Liver (tissue), 9 donors: ENCODE data around the gene NAT16. TPM values are rescaled to one million over a fixed set of nuclear protein-coding genes. Genes with fewer than 3 reads are reported as not detected.
A peak's percentile ranks its signal among the peaks of the same experiment; 100 is the strongest.

Experiments used
- DNase-seq: peaks from one replicate; pipeline ENCODE4 v3.0.0-alpha.2; 2017; ENCODE audit warnings: low spot score
- H3K27ac ChIP-seq, 2 donors: one replicate each; pipeline ENCODE4 v1.7.0; 2013; ENCODE audit warnings: inconsistent platforms in 2 of 2, low read length in 2 of 2, control low read depth in 1 of 2, low read depth in 1 of 2, mild to moderate bottlenecking in 1 of 2
- H3K27me3 ChIP-seq, 4 donors: one replicate each; pipeline versions ENCODE4 v1.6.1 to v1.7.0; 2013; ENCODE audit warnings: low read length in 3 of 4, inconsistent platforms in 1 of 4, mild to moderate bottlenecking in 1 of 4, moderate library complexity in 1 of 4; ENCODE audit not compliant: control insufficient read depth in 4 of 4, insufficient read depth in 4 of 4
- H3K36me3 ChIP-seq, 4 donors: one replicate each; pipeline versions ENCODE4 v1.6.1 to v1.7.0; 2013; ENCODE audit warnings: low read length in 3 of 4, mild to moderate bottlenecking in 3 of 4, low read depth in 1 of 4, moderate library complexity in 1 of 4; ENCODE audit not compliant: control insufficient read depth in 4 of 4, insufficient read depth in 3 of 4
- H3K4me1 ChIP-seq, 4 donors: one replicate each; pipeline versions ENCODE4 v1.6.1 to v1.7.0; 2013; ENCODE audit warnings: low read length in 3 of 4, mild to moderate bottlenecking in 3 of 4, moderate library complexity in 1 of 4; ENCODE audit not compliant: control insufficient read depth in 4 of 4, insufficient read depth in 4 of 4
- H3K4me3 ChIP-seq, 3 donors: one replicate each; pipeline versions ENCODE4 v1.6.1 to v1.7.0; 2013; ENCODE audit warnings: low read length in 3 of 3, control low read depth in 1 of 3, low read depth in 1 of 3, mild to moderate bottlenecking in 1 of 3
- H3K9ac ChIP-seq, 2 donors: one replicate each; pipeline ENCODE4 v1.7.0; 2013; ENCODE audit warnings: low read length in 2 of 2, mild to moderate bottlenecking in 2 of 2, moderate library complexity in 2 of 2, control low read depth in 1 of 2, low read depth in 1 of 2
- H3K9me3 ChIP-seq, 4 donors: one replicate each; pipeline versions ENCODE4 v1.6.1 to v1.7.0; 2013; ENCODE audit warnings: low read length in 3 of 4; ENCODE audit not compliant: control insufficient read depth in 4 of 4
- ATF3 ChIP-seq: IDR thresholded peaks from 2 replicates; pipeline ENCODE4 v1.6.1; 2016; ENCODE audit warnings: antibody characterized with exemption
- CTCF ChIP-seq: fragments of 150-350 bp; IDR thresholded peaks from 2 replicates; pipeline ENCODE4 v1.5.1; 2017; ENCODE audit warnings: improper control_type of control experiment, low read depth, low read length; ENCODE audit not compliant: missing input control
- EGR1 ChIP-seq, 2 donors: IDR thresholded peaks; 2 replicates each; pipeline ENCODE4 v1.6.1; 2016 to 2018; ENCODE audit warnings: antibody characterized with exemption in 2 of 2, low read depth in 2 of 2
- FOXA1 ChIP-seq: IDR thresholded peaks from 2 replicates; pipeline ENCODE4 v1.6.1; 2016; ENCODE audit warnings: antibody characterized with exemption
- GABPA ChIP-seq, 2 donors: IDR thresholded peaks in 1 of 2; conservative IDR thresholded peaks in 1 of 2; 2 replicates each; pipeline ENCODE4 v1.6.1; 2016; ENCODE audit warnings: antibody characterized with exemption in 2 of 2, mild to moderate bottlenecking in 1 of 2, moderate library complexity in 1 of 2
- HNF4G ChIP-seq: IDR thresholded peaks from 2 replicates; pipeline ENCODE4 v1.6.1; 2016; ENCODE audit warnings: antibody characterized with exemption
- MAX ChIP-seq: IDR thresholded peaks from 2 replicates; pipeline ENCODE4 v1.6.1; 2016; ENCODE audit warnings: antibody characterized with exemption
- NR2F2 ChIP-seq: IDR thresholded peaks from 2 replicates; pipeline ENCODE4 v1.6.1; 2016; ENCODE audit warnings: antibody characterized with exemption
- RAD21 ChIP-seq, 2 donors: IDR thresholded peaks; 2 replicates each; pipeline ENCODE4 v1.6.1; 2016; ENCODE audit warnings: antibody characterized with exemption in 2 of 2, mild to moderate bottlenecking in 2 of 2
- SP1 ChIP-seq: IDR thresholded peaks from 2 replicates; pipeline ENCODE4 v1.6.1; 2018; ENCODE audit warnings: antibody characterized with exemption, mild to moderate bottlenecking
- TAF1 ChIP-seq: conservative IDR thresholded peaks from 2 replicates; pipeline ENCODE4 v1.6.1; 2016; ENCODE audit warnings: antibody characterized with exemption, mild to moderate bottlenecking
- YY1 ChIP-seq: IDR thresholded peaks from 2 replicates; pipeline ENCODE4 v1.6.1; 2016; ENCODE audit warnings: antibody characterized with exemption, mild to moderate bottlenecking
- ZBTB33 ChIP-seq: IDR thresholded peaks from 2 replicates; pipeline ENCODE4 v1.6.1; 2016; ENCODE audit warnings: antibody characterized with exemption
- WGBS: extraction: QIAGEN DNeasy Blood & Tissue Kit; methylation state at CpG from one replicate; pipeline ENCODE4 v1.1.7; 2013; 5-methylcytosine and 5-hydroxymethylcytosine counted together
- polyA plus RNA-seq, 2 donors: library from polyadenylated mRNA; stranded (reverse) in 1 of 2; unstranded in 1 of 2; fragments of 200-250 nt in 1 of 2; fragments of >200 nt in 1 of 2; fragmentation: Nextera tagmentation in 1 of 2; extraction: Ambion mirVana in 1 of 2; gene quantifications; one replicate each; pipeline versions ENCODE4 v1.2.1 to v1.2.3, GENCODE V29; 2013 to 2015
- total RNA-seq, 2 donors: library from RNA; depleted of rRNA; stranded (reverse); fragments of >200 nt; gene quantifications; one replicate each; pipeline ENCODE4 v1.2.3, GENCODE V29; 2014
- TF ChIP-seq, protein P1 (sequence below): IDR thresholded peaks from 2 replicates; pipeline ENCODE4 v1.6.1; 2016; ENCODE audit warnings: antibody characterized with exemption, mild to moderate bottlenecking
- donor health status: healthy.
- donor health status: healthy.
- donor health status: healthy.
- donor health status: healthy.
- donor health status: healthy.

The NAT16 gene
- total and polyA plus RNA-seq, 4 donors, result not detected

GRCh38 chr7:101153969-101154692 is 26.0 kb downstream of the NAT16 start, which contains the start of gene AP1S1:
AP1S1 (plus strand) TSS chr7:101154476; CDS start chr7:101154515, 39 bp downstream.
- Histone ChIP-seq H3K4me1 (peaks cover 2 to 20% (median 12%) of the 10 kb centered on the region in 4 donors), H3K27ac (no peak within 1 kb of the TSS), H3K27me3 (no peaks in the 10 kb centered on the region), H3K4me3 (peak within 1 kb of the TSS; percentile 56 to 95 (median 64)), H3K9ac (no peak within 1 kb of the TSS), H3K9me3 (no peaks in the 10 kb centered on the region), H3K36me3 (peaks cover 0 to 7% (median 4%) of the 10 kb centered on the region in 4 donors)
- DNase-seq, result peak; percentile 94
- no peak for TF ChIP-seq ZBTB33
- peak in 1 of 2 donors; percentile 50 for TF ChIP-seq GABPA (IDR thresholded peaks at IDR 0.05 in 1 of 2, conservative IDR thresholded peaks at IDR 0.05 in 1 of 2)
- TF ChIP-seq, protein P1, sequence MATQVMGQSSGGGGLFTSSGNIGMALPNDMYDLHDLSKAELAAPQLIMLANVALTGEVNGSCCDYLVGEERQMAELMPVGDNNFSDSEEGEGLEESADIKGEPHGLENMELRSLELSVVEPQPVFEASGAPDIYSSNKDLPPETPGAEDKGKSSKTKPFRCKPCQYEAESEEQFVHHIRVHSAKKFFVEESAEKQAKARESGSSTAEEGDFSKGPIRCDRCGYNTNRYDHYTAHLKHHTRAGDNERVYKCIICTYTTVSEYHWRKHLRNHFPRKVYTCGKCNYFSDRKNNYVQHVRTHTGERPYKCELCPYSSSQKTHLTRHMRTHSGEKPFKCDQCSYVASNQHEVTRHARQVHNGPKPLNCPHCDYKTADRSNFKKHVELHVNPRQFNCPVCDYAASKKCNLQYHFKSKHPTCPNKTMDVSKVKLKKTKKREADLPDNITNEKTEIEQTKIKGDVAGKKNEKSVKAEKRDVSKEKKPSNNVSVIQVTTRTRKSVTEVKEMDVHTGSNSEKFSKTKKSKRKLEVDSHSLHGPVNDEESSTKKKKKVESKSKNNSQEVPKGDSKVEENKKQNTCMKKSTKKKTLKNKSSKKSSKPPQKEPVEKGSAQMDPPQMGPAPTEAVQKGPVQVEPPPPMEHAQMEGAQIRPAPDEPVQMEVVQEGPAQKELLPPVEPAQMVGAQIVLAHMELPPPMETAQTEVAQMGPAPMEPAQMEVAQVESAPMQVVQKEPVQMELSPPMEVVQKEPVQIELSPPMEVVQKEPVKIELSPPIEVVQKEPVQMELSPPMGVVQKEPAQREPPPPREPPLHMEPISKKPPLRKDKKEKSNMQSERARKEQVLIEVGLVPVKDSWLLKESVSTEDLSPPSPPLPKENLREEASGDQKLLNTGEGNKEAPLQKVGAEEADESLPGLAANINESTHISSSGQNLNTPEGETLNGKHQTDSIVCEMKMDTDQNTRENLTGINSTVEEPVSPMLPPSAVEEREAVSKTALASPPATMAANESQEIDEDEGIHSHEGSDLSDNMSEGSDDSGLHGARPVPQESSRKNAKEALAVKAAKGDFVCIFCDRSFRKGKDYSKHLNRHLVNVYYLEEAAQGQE, result peak; percentile 63
- TF ChIP-seq EGR1 (IDR thresholded peaks at IDR 0.05; ENCODE audit: low read depth in 2 of 2), result no peak
- peak; percentile 49 for TF ChIP-seq YY1
- WGBS, result 3% methylated on average over 51 of the region's 51 CpGs

GRCh38 chr7:101151908-101152651 is 28.0 kb downstream of the NAT16 start:
- DNase-seq, result no peak
- Histone ChIP-seq H3K9ac (no peak overlapping the region), H3K36me3 (no peaks in the 10 kb centered on the region), H3K27ac (no peak overlapping the region), H3K27me3 (no peaks in the 10 kb centered on the region), H3K4me3 (no peak overlapping the region), H3K4me1 (peaks cover 2 to 18% (median 12%) of the 10 kb centered on the region in 4 donors), H3K9me3 (no peaks in the 10 kb centered on the region)
- 66% methylated on average over 2 of the region's 2 CpGs for WGBS
- TF ChIP-seq ZBTB33 (no peak), NR2F2 (no peak), CTCF (no peak), GABPA (IDR thresholded peaks at IDR 0.05 in 1 of 2, conservative IDR thresholded peaks at IDR 0.05 in 1 of 2) (no peak), FOXA1 (no peak), YY1 (no peak), TAF1 (no peak), RAD21 (IDR thresholded peaks at IDR 0.05) (no peak), EGR1 (IDR thresholded peaks at IDR 0.05; ENCODE audit: low read depth in 2 of 2) (no peak), HNF4G (no peak), SP1 (no peak), ATF3 (no peak), MAX (no peak)
- TF ChIP-seq, protein P1, result no peak
